ENCODE measurements around the gene TIGD7.

TIGD7 gene, protein sequence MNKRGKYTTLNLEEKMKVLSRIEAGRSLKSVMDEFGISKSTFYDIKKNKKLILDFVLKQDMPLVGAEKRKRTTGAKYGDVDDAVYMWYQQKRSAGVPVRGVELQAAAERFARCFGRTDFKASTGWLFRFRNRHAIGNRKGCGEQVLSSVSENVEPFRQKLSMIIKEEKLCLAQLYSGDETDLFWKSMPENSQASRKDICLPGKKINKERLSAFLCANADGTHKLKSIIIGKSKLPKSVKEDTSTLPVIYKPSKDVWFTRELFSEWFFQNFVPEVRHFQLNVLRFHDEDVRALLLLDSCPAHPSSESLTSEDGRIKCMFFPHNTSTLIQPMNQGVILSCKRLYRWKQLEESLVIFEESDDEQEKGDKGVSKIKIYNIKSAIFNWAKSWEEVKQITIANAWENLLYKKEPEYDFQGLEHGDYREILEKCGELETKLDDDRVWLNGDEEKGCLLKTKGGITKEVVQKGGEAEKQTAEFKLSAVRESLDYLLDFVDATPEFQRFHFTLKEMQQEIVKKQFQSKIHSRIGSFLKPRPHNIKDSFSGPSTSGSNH

DNA sequence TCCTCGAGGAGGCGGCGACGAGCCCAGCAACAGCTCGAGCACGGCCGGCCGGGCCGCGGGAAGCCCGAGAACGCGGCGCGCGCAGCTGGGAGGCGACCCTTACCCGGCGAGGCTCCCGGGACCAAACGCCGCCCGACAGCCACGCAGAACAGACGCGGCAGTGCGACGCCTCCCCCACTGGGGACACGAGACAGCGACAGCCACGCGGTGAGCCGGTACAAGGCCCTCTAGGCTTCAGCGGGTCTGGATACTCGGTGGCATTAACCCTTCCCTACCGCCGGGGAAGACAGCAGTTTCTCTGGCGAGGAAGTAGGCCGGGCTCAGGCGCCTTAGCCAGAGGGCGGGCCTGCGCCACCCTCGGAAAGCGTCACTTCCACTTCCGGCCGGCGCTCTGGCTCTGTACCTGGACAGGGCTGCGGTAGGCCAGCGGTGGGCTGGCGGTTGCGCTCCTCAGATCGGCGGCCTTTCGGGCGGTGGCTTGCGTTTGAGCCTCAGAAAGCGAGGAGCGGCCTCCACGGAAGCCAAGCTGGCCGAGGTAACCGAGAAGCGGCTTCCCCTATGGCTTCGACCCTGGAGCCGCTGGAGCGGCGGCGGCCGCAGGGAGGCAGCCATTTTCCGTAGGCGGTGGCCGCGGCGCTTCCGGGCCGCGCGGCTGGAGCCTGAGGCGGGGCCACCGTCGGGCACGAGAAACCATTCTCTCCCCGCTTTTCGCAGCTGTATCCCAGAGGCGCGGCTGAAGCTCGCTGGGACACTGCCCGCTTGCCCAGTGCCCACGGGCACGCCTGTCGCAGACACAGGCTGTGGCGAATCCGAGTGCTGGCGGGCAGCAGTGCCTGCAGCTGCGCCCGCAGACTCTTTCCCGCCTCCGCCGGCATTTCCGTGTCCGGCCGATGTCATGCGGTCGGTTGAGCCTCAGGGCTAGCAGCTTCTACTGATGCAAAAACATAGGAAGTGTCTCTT, at the start of gene TIGD7, which contains the start of gene ZNF75A:
Gene TIGD7, minus strand, starts transcription at position 322 of the 960 bp plus-strand sequence. CDS start 4,816 bp downstream, outside the sequence.
Gene ZNF75A, plus strand, starts transcription at position 389 of the 960 bp plus-strand sequence. CDS start 2,932 bp downstream, outside the sequence.
- Histone ChIP-seq H3K4me1 (ENCODE audit: insufficient read depth, low read length) (peaks cover 12% of the 10 kb centered on the region), H3K36me3 (ENCODE audit: insufficient read depth, low read length) (peaks cover 51% of the 10 kb centered on the region), H2AFZ (ENCODE audit: low read depth, low read length) (peak within 1 kb of the TSS; percentile 60), H3K27me3 (ENCODE audit: insufficient read depth, low read length) (no peaks in the 10 kb centered on the region), H3K9me3 (ENCODE audit: low read length) (peaks cover 36% of the 10 kb centered on the region), H3K4me3 (ENCODE audit: low read length) (peak within 1 kb of the TSS; percentile 89)

DNA sequence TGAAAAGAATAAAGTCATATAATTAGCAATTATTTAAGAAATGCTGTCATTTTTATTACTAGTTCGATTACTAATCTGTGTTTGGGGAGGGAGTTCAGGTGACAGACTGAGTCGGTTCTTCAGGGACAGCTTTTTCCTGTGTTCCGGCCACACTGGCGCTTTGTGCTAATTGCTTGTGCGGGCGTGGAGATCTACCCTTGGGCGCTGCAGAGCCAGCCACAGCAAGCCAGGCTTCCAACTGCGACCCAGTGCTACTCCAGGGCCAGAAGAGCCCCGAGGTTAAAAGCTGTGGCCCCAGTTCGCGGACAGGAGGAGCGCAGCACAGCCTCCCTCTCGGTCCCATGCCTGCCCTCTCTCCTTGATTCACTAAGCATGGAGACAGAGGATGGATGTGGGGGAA, 43.9 kb upstream of the TIGD7 start:
- H3K4me3 ChIP-seq (ENCODE audit: low read length), result no peak overlapping the region
- no peaks in the 10 kb centered on the region for H3K36me3 ChIP-seq (ENCODE audit: insufficient read depth, low read length)
- no peak overlapping the region for H2AFZ ChIP-seq (ENCODE audit: low read depth, low read length)
- H3K27me3 ChIP-seq (ENCODE audit: insufficient read depth, low read length), result peaks cover 10% of the 10 kb centered on the region
- H3K9me3 ChIP-seq (ENCODE audit: low read length), result no peaks in the 10 kb centered on the region
- no peaks in the 10 kb centered on the region for H3K4me1 ChIP-seq (ENCODE audit: insufficient read depth, low read length)

DNA sequence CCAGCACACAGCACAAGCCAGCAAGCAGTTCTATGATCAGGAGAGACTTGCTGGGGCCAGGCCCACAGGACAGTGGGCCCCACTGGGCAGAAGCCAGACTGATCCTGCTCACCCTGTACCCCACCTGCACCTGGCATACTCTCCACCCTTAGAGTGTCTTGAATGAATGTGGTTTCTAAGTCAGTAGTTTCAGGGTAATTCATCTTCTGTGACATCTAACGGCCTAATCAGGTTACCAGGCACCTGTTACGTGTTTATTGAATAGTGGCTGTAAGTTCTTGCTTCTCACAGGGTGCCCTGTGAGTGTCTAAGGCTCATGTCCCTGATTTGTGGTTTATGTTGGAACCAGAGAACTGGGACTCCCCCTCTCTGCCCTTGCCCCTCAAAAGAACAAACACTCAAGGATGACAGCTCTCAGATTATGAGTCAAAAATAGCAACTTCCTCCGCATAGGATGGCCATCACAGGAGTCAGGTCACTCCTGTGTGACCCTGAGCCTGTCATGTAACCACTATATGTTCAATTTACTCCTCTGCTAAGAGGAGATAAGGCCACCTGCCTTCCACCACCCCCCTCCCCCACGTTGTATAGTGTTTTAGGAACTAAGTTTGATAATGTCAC, 43.4 kb upstream of the TIGD7 start:
- no peaks in the 10 kb centered on the region for H3K36me3 ChIP-seq (ENCODE audit: insufficient read depth, low read length)
- H3K4me3 ChIP-seq (ENCODE audit: low read length), result no peak overlapping the region
- H3K9me3 ChIP-seq (ENCODE audit: low read length), result no peaks in the 10 kb centered on the region
- peaks cover 10% of the 10 kb centered on the region for H3K27me3 ChIP-seq (ENCODE audit: insufficient read depth, low read length)
- no peak overlapping the region for H2AFZ ChIP-seq (ENCODE audit: low read depth, low read length)
- H3K4me1 ChIP-seq (ENCODE audit: insufficient read depth, low read length), result no peaks in the 10 kb centered on the region

DNA sequence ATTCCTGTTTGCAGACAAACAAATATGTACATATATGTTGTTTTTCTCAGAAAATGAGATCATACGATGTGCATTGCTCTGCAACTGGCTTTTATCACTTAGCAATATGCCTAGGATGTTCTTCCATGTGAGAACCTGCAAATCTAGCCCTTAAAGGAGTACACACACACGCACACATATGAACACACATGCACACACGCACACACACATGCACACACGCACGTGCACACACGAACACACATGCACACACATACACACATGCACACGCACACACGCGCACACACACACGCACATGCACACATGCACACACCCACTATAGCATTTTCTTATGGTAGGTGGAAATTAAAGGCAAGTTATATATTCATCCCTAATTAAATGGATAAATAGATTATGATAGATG, 42.4 kb upstream of the TIGD7 start:
- peaks cover 10% of the 10 kb centered on the region for H3K27me3 ChIP-seq (ENCODE audit: insufficient read depth, low read length)
- no peaks in the 10 kb centered on the region for H3K36me3 ChIP-seq (ENCODE audit: insufficient read depth, low read length)
- H3K4me3 ChIP-seq (ENCODE audit: low read length), result no peak overlapping the region
- H3K4me1 ChIP-seq (ENCODE audit: insufficient read depth, low read length), result no peaks in the 10 kb centered on the region
- H3K9me3 ChIP-seq (ENCODE audit: low read length), result no peaks in the 10 kb centered on the region
- no peak overlapping the region for H2AFZ ChIP-seq (ENCODE audit: low read depth, low read length)

DNA sequence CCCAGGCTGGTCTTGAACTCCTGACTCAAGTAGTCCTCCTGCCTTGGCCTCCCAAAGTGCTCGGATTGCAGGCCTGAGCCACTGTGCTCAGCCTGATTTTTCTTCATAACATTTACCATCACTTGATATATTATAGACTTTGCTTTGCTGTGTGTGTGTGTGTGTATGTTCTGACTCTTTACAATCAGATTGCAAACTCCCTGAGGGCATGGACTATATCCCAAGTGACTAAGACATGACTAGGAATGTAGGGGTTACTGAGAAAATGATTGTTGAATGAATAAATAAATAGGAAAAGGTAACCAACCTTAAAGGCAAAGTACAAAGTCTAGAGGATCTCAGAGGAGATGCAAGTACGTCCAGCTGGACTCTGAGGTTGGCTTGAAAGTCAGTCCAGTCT, 40.8 kb upstream of the TIGD7 start:
- H3K4me3 ChIP-seq (ENCODE audit: low read length), result no peak overlapping the region
- peaks cover 10% of the 10 kb centered on the region for H3K27me3 ChIP-seq (ENCODE audit: insufficient read depth, low read length)
- no peaks in the 10 kb centered on the region for H3K9me3 ChIP-seq (ENCODE audit: low read length)
- no peaks in the 10 kb centered on the region for H3K36me3 ChIP-seq (ENCODE audit: insufficient read depth, low read length)
- no peak overlapping the region for H2AFZ ChIP-seq (ENCODE audit: low read depth, low read length)
- H3K4me1 ChIP-seq (ENCODE audit: insufficient read depth, low read length), result no peaks in the 10 kb centered on the region

DNA sequence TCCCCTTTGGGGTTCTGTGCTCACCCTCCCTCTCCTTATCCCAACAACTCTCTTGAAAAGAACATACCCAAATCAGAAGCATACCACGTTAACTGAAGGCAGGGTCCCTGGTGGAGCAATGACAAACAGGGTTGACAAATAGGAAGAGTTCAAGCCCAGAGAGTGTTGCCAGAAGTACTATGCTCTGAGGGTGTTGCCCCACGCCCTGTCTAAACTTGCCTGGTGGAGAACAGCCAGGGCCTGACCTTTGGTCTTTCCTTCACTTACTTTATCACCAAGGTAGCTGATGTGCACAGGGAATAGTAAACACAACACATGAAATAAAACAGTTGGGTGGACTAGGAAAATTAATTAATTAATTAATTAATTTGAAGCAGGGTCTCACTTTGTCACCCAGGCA, 23.4 kb upstream of the TIGD7 start:
- Histone ChIP-seq H3K36me3 (ENCODE audit: insufficient read depth, low read length) (no peaks in the 10 kb centered on the region), H3K4me1 (ENCODE audit: insufficient read depth, low read length) (no peaks in the 10 kb centered on the region), H3K27me3 (ENCODE audit: insufficient read depth, low read length) (no peaks in the 10 kb centered on the region), H3K9me3 (ENCODE audit: low read length) (no peaks in the 10 kb centered on the region), H3K4me3 (ENCODE audit: low read length) (no peak overlapping the region), H2AFZ (ENCODE audit: low read depth, low read length) (no peak overlapping the region)

DNA sequence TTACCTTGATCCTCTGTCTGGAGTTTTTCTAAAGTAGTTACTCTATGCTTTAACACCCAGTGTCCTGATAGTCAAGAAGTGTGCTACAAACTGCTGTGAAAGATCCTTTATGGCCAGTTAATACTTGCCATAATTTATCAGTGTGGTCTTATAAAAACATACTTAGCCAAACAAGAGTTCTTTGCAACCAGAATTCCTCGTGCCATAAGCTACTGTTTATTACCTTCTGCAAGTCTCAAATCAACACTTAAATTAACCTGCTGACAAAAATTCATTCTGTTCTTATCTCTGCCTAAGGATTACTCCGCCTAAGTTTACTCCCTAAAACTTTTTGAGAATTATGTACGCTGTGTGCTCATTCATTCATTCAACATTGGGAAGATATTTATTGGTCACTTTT, 22.9 kb upstream of the TIGD7 start:
- Histone ChIP-seq H2AFZ (ENCODE audit: low read depth, low read length) (no peak overlapping the region), H3K9me3 (ENCODE audit: low read length) (no peaks in the 10 kb centered on the region), H3K27me3 (ENCODE audit: insufficient read depth, low read length) (no peaks in the 10 kb centered on the region), H3K36me3 (ENCODE audit: insufficient read depth, low read length) (no peaks in the 10 kb centered on the region), H3K4me1 (ENCODE audit: insufficient read depth, low read length) (no peaks in the 10 kb centered on the region), H3K4me3 (ENCODE audit: low read length) (no peak overlapping the region)

DNA sequence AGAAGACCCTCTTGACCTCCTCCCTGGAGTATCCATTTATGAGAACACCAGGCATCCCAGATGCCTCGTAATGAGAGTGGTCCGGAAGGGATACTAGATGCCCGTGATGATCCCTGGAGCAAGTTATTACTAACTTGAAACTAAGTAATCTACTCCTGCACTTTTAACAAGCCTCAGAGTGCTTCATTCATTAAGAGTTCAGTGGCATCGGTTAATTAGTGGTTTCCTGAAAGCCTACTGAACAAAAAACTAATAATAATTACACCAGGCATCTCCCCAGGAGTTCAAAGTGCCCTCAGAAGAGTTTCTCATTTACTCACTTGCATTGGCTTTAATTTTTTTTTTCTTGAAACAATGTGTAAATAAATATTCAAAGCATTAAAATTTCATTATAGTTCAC, 22.3 kb upstream of the TIGD7 start:
- Histone ChIP-seq H3K9me3 (ENCODE audit: low read length) (no peaks in the 10 kb centered on the region), H3K27me3 (ENCODE audit: insufficient read depth, low read length) (no peaks in the 10 kb centered on the region), H2AFZ (ENCODE audit: low read depth, low read length) (no peak overlapping the region), H3K4me3 (ENCODE audit: low read length) (no peak overlapping the region), H3K36me3 (ENCODE audit: insufficient read depth, low read length) (no peaks in the 10 kb centered on the region), H3K4me1 (ENCODE audit: insufficient read depth, low read length) (no peaks in the 10 kb centered on the region)

DNA sequence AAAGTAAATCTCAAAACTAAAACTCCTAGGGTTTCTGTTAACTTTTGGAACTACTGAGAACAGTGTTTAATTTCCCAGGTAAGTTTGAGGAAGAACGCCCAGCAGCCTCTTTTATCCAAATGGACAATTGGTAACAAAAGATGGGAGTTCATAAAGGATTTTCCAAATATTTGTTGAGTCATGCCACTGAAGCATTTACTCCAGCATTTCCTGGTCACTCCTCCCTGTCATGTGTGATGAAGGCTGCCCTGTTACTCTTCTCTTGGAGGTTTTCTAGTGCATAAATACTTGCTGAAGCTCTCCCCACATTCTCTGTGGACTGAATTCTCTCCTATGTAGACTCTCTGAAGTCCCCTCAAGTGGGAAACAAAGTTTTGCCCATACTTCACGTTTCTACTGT, 16.6 kb upstream of the TIGD7 start:
- no peaks in the 10 kb centered on the region for H3K27me3 ChIP-seq (ENCODE audit: insufficient read depth, low read length)
- peaks cover 21% of the 10 kb centered on the region for H3K36me3 ChIP-seq (ENCODE audit: insufficient read depth, low read length)
- H3K4me1 ChIP-seq (ENCODE audit: insufficient read depth, low read length), result no peaks in the 10 kb centered on the region
- peaks cover 30% of the 10 kb centered on the region for H3K9me3 ChIP-seq (ENCODE audit: low read length)
- no peak overlapping the region for H3K4me3 ChIP-seq (ENCODE audit: low read length)
- H2AFZ ChIP-seq (ENCODE audit: low read depth, low read length), result no peak overlapping the region

DNA sequence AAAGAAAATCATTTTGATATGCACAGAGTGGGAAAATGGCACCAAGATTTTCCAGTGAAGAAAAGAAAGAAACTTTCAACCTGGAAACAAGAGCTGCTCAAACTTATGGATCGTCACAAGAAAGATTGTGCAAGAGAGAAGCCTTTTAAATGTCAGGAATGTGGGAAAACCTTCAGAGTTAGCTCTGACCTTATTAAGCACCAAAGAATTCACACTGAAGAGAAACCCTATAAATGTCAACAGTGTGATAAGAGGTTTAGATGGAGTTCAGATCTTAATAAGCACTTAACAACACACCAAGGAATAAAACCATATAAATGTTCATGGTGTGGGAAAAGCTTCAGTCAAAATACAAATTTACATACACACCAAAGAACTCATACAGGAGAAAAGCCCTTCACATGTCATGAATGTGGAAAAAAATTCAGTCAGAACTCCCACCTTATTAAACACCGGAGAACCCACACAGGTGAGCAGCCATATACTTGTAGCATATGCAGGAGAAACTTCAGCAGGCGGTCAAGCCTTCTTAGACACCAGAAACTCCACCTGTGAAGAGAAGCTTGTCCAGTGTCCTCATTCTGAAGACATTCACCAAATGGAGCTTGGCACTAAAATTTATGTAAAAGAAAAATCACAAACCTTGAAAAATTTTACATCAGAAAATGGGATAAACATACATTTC, 12.2 kb upstream of the TIGD7 start:
- Histone ChIP-seq H3K27me3 (ENCODE audit: insufficient read depth, low read length) (no peaks in the 10 kb centered on the region), H3K4me1 (ENCODE audit: insufficient read depth, low read length) (no peaks in the 10 kb centered on the region), H3K36me3 (ENCODE audit: insufficient read depth, low read length) (peaks cover 62% of the 10 kb centered on the region), H2AFZ (ENCODE audit: low read depth, low read length) (no peak overlapping the region), H3K9me3 (ENCODE audit: low read length) (peaks cover 69% of the 10 kb centered on the region), H3K4me3 (ENCODE audit: low read length) (no peak overlapping the region)

DNA sequence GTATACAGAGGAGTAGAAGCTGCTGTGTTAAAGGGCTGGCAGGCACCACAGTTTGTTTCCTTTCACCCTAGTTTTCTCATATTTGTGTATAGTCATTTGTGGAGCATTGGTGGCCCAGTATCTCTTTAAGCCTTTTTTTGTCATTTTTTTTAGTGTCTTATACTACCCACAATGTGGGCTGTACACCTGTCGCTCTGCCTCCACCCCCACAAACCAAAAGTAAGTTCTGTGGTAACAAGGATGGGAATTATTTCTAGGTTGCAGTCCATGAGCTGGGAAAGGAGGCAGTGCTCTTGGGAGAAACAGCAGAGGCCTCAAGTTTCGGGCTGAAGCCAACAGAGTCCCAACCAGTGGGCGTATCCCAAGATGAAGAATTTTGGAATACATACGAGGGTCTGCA, 6.3 kb upstream of the TIGD7 start:
- Histone ChIP-seq H3K9me3 (ENCODE audit: low read length) (peaks cover 78% of the 10 kb centered on the region), H3K27me3 (ENCODE audit: insufficient read depth, low read length) (no peaks in the 10 kb centered on the region), H3K4me3 (ENCODE audit: low read length) (no peak overlapping the region), H3K4me1 (ENCODE audit: insufficient read depth, low read length) (no peaks in the 10 kb centered on the region), H2AFZ (ENCODE audit: low read depth, low read length) (no peak overlapping the region), H3K36me3 (ENCODE audit: insufficient read depth, low read length) (peaks cover 81% of the 10 kb centered on the region)

DNA sequence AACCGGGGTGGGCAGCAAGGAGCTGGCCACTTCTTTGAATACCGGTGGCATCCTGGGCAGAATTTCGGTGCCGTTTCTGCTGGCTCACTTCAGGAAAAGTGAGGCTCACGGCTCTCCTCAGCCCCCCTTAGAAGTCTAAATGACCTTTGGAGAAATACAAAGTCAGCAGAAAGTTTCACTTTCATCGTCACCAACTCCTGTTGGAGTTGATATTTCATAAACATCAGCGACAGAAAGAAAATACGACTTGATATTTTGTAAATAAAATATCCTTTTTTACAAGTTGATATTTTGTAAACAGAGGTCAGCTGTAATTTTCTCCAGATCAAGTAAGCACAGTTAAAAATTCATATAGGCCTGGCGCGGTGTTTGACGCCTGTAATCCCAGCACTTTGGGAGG, 848 bp upstream of the TIGD7 start:
- peaks cover 50% of the 10 kb centered on the region for H3K36me3 ChIP-seq (ENCODE audit: insufficient read depth, low read length)

More for the DNA sequence above, 848 bp upstream of the TIGD7 start:
- H3K9me3 ChIP-seq (ENCODE audit: low read length), result peaks cover 38% of the 10 kb centered on the region
- H3K4me3 ChIP-seq (ENCODE audit: low read length), result peak overlapping the region; percentile 89
- no peaks in the 10 kb centered on the region for H3K27me3 ChIP-seq (ENCODE audit: insufficient read depth, low read length)
- H3K4me1 ChIP-seq (ENCODE audit: insufficient read depth, low read length), result peaks cover 12% of the 10 kb centered on the region
- H2AFZ ChIP-seq (ENCODE audit: low read depth, low read length), result peak overlapping the region; percentile 60
